ENCODE measurements around the gene SLC5A8. TPM values are rescaled to one million over a fixed set of nuclear protein-coding genes. Genes with fewer than 3 reads are reported as not detected.

SLC5A8 gene
- total RNA-seq, 1 experiment from 2014 or later = not detected

GRCh38 chr12:101230547-101230946 lies 20.5 kb upstream of the SLC5A8 start:
- TF ChIP-seq EZH2 (IDR thresholded peaks at IDR 0.05) = no peak
- H3K36me3 ChIP-seq (ENCODE audit: control insufficient read depth in 1 of 2, insufficient read depth in 2 of 2, low read length in 2 of 2) = no peaks in the 10 kb centered on the region
- no peak overlapping the region for H3K4me3 ChIP-seq (replicated peaks in 1 of 2; ENCODE audit: low read depth in 1 of 2, low read length in 2 of 2)
- intact Hi-C loops (cut with micrococcal nuclease) = no loop called here
- no peaks in the 10 kb centered on the region for H3K9me2 ChIP-seq (ENCODE audit: insufficient read depth)
- no peak overlapping the region for H3K9ac ChIP-seq (ENCODE audit: low read length)
- H3K4me2 ChIP-seq (ENCODE audit: low read length) = no peak overlapping the region
- H3K27me3 ChIP-seq (ENCODE audit: insufficient read depth, low read length) = no peaks in the 10 kb centered on the region
- CTCF ChIA-PET = no interaction called here
- RAD21 ChIA-PET (ENCODE audit: low non-redundant PET in 1 of 2, low total read pairs in 2 of 2, uncharacterized antibody in 2 of 2, unreplicated experiment in 2 of 2) = no interaction called here
- POLR2A ChIA-PET = no interaction called here
- no peaks in the 10 kb centered on the region for H3K9me3 ChIP-seq (ENCODE audit: control insufficient read depth in 1 of 2, insufficient read depth in 1 of 2, low read depth in 1 of 2, low read length in 2 of 2)
- DNase-seq (ENCODE audit: low read depth, low spot score) (no peak), ATAC-seq (no peak)
- no peak overlapping the region for H2AFZ ChIP-seq (ENCODE audit: low read depth, low read length, poor library complexity, severe bottlenecking)
- H4K20me1 ChIP-seq (ENCODE audit: insufficient read depth) = no peaks in the 10 kb centered on the region
- H3K4me1 ChIP-seq (ENCODE audit: control insufficient read depth in 1 of 2, insufficient read depth in 2 of 2, low read length in 2 of 2) = no peaks in the 10 kb centered on the region
- no peaks in the 10 kb centered on the region for H3K79me2 ChIP-seq (ENCODE audit: insufficient read depth, low read length)
- no TSS peak for BruUV-seq (replicated peaks)
- H3K27ac ChIP-seq (ENCODE audit: low read depth, low read length) = no peak overlapping the region

GRCh38 chr12:101229841-101230241 lies 19.8 kb upstream of the SLC5A8 start:
- H3K4me3 ChIP-seq (replicated peaks in 1 of 2; ENCODE audit: low read depth in 1 of 2, low read length in 2 of 2) = no peak overlapping the region
- no TSS peak for BruUV-seq (replicated peaks)
- H3K27me3 ChIP-seq (ENCODE audit: insufficient read depth, low read length) = no peaks in the 10 kb centered on the region
- RAD21 ChIA-PET (ENCODE audit: low non-redundant PET in 1 of 2, low total read pairs in 2 of 2, uncharacterized antibody in 2 of 2, unreplicated experiment in 2 of 2) = no interaction called here
- DNase-seq (ENCODE audit: low read depth, low spot score) (no peak), ATAC-seq (no peak)
- no peak overlapping the region for H3K9ac ChIP-seq (ENCODE audit: low read length)
- POLR2A ChIA-PET = no interaction called here
- no peaks in the 10 kb centered on the region for H3K79me2 ChIP-seq (ENCODE audit: insufficient read depth, low read length)
- H3K36me3 ChIP-seq (ENCODE audit: control insufficient read depth in 1 of 2, insufficient read depth in 2 of 2, low read length in 2 of 2) = no peaks in the 10 kb centered on the region
- TF ChIP-seq ELF1 (IDR thresholded peaks at IDR 0.05; ENCODE audit: borderline replicate concordance, low read depth) (no peak), ZNF274 (IDR thresholded peaks at IDR 0.05; ENCODE audit: low read depth, low read length) (no peak), MAX (IDR thresholded peaks at IDR 0.05) (no peak), CEBPB (IDR thresholded peaks at IDR 0.05; ENCODE audit: low read depth) (no peak), SRF (IDR thresholded peaks at IDR 0.05; ENCODE audit: low read depth) (no peak), POLR2AphosphoS5 (IDR thresholded peaks at IDR 0.05; ENCODE audit: low read depth, low read length) (no peak), TCF7L2 (IDR thresholded peaks at IDR 0.05; ENCODE audit: borderline replicate concordance, extremely low read depth, insufficient read depth, insufficient read length) (no peak), SIN3A (IDR thresholded peaks at IDR 0.05; ENCODE audit: low read depth) (no peak), JUND (IDR thresholded peaks at IDR 0.05) (no peak), CBX3 (IDR thresholded peaks at IDR 0.05; ENCODE audit: low read depth) (no peak)
- H3K9me3 ChIP-seq (ENCODE audit: control insufficient read depth in 1 of 2, insufficient read depth in 1 of 2, low read depth in 1 of 2, low read length in 2 of 2) = no peaks in the 10 kb centered on the region
- CTCF ChIA-PET = no interaction called here
- no peaks in the 10 kb centered on the region for H3K9me2 ChIP-seq (ENCODE audit: insufficient read depth)
- H3K4me1 ChIP-seq (ENCODE audit: control insufficient read depth in 1 of 2, insufficient read depth in 2 of 2, low read length in 2 of 2) = no peaks in the 10 kb centered on the region
- intact Hi-C loops (cut with micrococcal nuclease) = no loop called here
- no peak overlapping the region for H2AFZ ChIP-seq (ENCODE audit: low read depth, low read length, poor library complexity, severe bottlenecking)
- no peaks in the 10 kb centered on the region for H4K20me1 ChIP-seq (ENCODE audit: insufficient read depth)
- H3K4me2 ChIP-seq (ENCODE audit: low read length) = no peak overlapping the region
- H3K27ac ChIP-seq (ENCODE audit: low read depth, low read length) = no peak overlapping the region

All from HCT116 (cell line).